ENCODE results near the gene COBL.

COBL gene

GRCh38 chr7:51246258-51247245, 70.1 kb downstream of the COBL start:
- no peak for DNase-seq

- DNase-seq, result no peak
Observed at GRCh38 chr7:51244885-51245284, 71.7 kb downstream of the COBL start.

GRCh38 chr7:51244053-51244452, 72.6 kb downstream of the COBL start:
- no peak for DNase-seq

GRCh38 chr7:51243631-51244030, 73.0 kb downstream of the COBL start:
- no peak for DNase-seq

GRCh38 chr7:51242881-51243518, 73.6 kb downstream of the COBL start:
- DNase-seq, result no peak

GRCh38 chr7:51242007-51242691, 74.5 kb downstream of the COBL start:
- no peak for DNase-seq

GRCh38 chr7:51240868-51241267, 75.7 kb downstream of the COBL start:
- DNase-seq, result no peak

- DNase-seq, result no peak
Observed at GRCh38 chr7:51239691-51240090, 76.9 kb downstream of the COBL start.

GRCh38 chr7:51238981-51239495, 77.6 kb downstream of the COBL start:
- no peak for DNase-seq

- DNase-seq, result no peak
Observed at GRCh38 chr7:51237446-51238133, 79.0 kb downstream of the COBL start.

GRCh38 chr7:51236470-51237132, 80.0 kb downstream of the COBL start:
- DNase-seq, result no peak

GRCh38 chr7:51235593-51236313, 80.9 kb downstream of the COBL start:
- DNase-seq, result no peak

- DNase-seq, result no peak
Observed at GRCh38 chr7:51234609-51235308, 81.8 kb downstream of the COBL start.

GRCh38 chr7:51234139-51234538, 82.5 kb downstream of the COBL start:
- peak; percentile 15 for DNase-seq

- DNase-seq, result peak; percentile 46
Observed at GRCh38 chr7:51233374-51233773, 83.2 kb downstream of the COBL start.

- no peak for DNase-seq
Observed at GRCh38 chr7:51230723-51231122, 85.9 kb downstream of the COBL start.

GRCh38 chr7:51230324-51230625, 86.3 kb downstream of the COBL start:
- no peak for DNase-seq

- DNase-seq, result no peak
Observed at GRCh38 chr7:51229620-51230323, 86.8 kb downstream of the COBL start.

GRCh38 chr7:51229106-51229537, 87.5 kb downstream of the COBL start:
- DNase-seq, result no peak

- DNase-seq, result no peak
Observed at GRCh38 chr7:51228386-51228958, 88.1 kb downstream of the COBL start.
